HG02870 (cell line): ENCODE data around the gene FOXN3.

Experiments
- ATAC-seq: cut with Tn5 transposase; IDR thresholded peaks from one replicate; pipeline ENCODE4 v1.9.1; 2021; ENCODE audit warnings: mild to moderate bottlenecking, moderate library complexity; ENCODE audit not compliant: unreplicated experiment

The FOXN3 gene

DNA sequence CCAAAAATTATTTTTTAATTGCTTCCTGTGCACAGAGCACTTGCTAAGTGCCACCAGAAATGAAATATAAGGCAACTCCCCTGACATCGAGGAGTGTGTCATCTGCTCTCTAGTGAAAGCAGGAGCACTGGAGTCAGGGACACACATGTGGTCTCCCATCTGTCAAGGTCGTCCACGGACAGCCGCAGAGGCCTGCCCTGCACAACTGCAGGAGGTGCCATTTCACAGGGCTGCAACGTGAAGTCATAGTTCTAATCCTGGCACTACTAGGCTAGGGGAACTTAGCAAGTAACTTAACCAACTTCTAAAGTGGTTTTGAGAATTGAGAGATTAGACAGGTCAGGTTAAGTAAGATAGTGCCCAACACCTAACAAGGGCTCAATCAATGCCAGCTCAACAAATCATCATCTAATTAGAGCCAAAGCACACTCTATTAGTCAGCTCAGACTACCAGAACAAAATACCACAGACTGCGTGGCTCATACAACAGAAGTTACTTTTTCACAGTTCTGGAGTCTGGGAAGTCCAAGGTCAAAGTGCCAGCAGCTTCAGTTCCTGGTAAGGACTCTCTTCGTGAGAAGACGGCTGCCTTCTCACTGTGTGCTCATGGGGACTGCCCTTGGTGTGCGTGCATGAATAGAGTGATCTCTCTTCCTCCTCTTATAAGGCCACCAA is 30.7 kb downstream of the FOXN3 start:
- ATAC-seq = no peak

DNA sequence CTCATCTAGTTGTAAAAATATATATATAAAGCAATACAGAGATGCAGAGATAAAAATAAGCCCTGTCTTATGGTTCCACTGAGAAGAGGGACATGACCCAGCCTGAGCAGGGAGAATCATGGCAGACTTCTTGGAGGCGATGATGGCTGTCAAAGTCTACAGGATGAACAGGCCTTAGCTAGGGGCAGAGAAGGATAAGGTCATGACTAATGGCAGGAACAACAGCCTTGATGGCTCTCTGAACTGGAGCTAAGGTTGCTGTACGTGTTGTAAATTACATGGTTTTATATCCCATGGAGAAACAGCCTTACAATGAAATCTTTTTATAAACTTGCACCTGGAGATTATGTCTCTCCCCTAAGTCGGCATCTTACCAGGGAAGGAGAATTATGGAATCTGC is 32.4 kb downstream of the FOXN3 start:
- ATAC-seq = no peak

DNA sequence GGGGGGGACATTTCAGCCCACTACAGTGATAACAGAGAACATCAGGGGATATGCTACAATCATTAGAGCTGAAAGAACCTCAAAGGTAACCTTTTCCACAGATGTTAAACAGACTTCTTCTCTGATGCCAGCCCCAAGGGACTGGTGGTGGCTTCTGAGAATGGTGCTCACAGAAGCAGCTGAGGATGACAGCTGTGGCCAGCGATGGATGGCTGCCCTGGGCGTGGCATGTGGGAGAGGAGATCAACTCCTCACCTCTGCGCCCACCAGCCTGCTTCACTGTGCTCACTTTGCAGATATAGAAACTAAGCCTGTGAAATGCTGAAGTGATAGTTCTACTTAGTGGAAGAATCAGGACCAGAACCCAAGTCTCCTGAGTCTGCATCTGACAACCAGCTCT is 33.0 kb downstream of the FOXN3 start:
- ATAC-seq = peak; percentile 62

DNA sequence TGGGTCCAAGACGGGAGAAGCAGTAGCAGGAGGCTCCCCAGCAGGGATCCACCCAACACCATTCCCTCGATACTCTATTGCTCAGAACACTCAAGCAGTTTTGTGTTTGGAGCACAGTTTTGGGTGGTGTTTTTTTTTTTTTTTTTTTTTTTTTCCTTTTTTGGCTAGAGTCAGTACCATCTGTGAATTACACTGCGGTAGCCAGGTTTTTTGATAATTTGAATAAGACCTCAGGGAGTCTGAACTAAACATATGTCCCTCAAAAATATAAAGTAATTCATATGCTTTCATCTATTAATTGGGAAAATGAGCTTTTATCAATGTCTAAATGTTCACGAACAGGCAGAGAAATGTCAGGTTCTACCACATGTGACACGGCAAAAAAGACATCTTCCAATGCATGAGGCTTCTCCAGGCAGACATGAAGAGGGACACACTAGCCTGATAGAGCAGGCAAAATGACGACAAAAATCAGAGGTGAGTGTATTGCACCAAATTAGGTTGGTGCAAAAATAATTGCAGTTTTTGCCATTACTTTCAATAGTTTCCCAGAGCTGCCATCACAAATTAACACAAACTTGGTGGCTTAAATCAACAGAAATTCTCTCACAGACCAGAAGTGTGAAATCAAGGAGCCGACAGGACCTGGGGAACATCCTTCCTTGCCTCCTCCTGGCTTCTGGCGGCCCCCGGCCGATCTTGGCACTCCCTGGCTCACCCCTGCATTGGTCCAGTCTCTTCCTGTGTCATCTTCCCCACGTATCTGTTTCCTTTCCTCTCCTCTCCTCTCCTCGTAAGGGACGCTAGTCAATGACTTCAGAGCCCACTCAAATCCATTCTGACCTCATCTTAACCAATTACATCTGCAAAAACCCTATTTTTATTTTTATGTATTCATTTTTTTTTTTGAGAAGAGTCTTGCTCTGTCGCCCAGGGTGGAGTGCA is 33.9 kb downstream of the FOXN3 start:
- ATAC-seq = no peak

DNA sequence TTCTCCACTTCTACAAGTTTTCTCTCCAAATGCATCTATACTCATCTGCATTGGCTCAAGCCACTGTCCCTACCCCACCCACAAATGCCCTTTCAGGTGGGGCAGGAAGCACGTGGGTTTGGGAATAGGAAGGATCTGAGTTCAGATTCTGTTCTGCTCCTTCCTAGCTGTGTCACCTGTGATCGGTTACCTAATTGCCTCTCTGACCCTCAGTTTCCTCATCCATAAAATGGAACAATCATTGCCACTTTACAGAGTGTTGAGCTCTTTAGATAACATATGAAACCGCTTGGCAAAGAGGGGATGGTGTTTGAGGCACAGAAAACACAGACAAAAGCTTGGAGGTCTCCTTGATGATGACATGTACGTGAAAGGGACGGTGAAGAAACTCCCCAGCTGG is 34.5 kb downstream of the FOXN3 start:
- ATAC-seq = no peak

DNA sequence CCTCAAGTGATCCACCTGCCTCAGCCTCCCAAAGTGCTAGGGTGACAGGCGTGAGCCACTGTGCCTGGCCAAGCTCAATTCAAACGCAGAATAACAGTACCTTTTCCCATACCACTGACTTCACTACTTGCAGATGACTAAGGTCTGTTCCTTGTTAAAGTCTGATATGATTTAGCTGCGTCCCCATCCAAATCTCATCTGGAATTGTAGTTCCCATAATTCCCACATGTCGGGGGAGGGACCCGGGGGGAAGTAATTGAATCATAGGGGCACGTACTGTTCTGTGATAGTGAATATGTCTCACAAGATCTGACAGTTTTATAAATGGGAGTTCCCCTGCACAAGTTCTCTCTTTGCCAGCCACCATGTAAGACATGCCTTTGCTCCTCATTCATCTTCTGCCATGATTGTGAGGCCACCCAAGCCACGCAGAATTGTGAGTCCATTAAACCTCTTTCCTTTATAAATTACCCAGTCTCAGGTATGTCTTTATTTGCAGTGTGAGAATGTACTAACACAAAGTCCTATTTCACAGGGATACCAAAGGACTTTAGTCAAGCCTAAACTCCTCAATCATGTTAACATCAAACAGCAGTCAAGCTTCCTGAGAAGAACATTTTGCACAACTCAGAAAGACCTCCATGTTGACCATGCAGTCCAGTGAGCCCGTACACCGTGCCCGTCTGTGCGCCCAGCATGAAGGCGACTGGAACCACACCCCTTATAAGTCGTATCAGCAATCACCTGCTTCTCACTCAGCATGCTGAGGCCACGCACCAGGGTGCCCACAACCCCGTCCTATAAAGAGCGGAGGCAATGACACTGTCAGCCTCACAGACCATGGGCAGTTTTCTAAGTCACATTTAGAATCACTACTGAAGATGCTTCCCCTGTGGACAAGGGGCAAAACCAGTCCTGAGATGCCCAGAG is 36.9 kb downstream of the FOXN3 start:
- no peak for ATAC-seq

- ATAC-seq = no peak
These were observed 38.0 kb downstream of the FOXN3 start for GRCh38 chr14:89379006-89379405.

DNA sequence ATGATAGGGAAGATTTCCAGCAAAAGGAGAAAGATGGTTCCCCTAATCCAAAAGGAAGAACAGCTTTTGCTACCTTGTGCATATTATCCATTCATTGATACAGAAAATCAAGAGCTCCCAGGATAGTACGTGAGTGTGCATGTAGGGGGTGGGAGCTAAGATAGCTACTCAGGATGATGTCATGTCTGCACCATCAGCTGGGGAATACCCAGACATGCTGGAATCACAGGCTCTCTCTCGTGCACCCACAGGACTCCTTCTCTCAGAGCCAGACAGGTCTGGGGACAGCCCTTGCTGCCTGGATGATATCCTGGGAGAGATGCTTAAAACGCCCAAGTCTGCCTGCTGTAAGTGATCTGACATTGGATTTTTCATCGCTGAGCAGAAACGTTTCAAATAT is 38.9 kb downstream of the FOXN3 start:
- peak; percentile 91 for ATAC-seq

DNA sequence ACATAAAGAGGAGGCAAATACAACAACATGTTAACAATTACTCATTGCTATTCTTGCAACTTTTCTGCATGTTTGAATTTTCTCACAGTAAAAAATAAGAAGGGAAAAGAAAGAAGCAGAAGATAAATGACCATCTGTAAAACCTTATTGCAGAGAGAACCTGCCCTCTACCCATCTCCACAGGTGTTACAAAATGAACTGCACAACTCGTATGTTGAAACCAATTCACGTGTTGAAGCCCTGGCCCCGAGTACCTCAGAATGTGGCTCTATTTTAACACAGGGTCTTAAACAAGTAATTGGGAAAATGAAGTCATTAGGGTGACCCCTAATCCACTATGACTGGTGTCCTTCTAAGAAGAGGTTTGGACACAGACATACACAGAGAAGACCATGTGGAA is 39.5 kb downstream of the FOXN3 start:
- ATAC-seq = no peak

GRCh38 chr14:89374908-89375307 is 42.1 kb downstream of the FOXN3 start:
- ATAC-seq = no peak

DNA sequence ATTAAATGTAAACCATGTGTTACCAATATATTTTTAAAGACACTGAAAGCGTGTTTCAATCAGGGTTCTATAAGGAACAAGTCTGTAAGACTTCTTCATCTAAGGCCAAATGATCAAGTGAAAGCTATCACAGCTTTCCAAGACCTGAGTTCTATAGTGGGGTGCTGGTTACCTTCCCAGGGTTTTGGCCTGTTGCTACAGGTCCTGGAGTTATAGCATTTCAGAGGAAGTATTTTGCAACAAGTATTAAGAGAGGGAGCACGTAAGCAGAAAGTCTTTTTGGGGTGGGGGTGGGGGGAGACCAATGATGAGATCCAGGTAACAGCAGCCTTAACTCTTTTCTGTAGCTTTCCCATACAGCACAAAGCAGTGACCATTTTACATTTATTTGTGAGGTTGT is 43.8 kb downstream of the FOXN3 start:
- ATAC-seq = no peak

GRCh38 chr14:89372512-89372883 is 44.5 kb downstream of the FOXN3 start:
- ATAC-seq = no peak

DNA sequence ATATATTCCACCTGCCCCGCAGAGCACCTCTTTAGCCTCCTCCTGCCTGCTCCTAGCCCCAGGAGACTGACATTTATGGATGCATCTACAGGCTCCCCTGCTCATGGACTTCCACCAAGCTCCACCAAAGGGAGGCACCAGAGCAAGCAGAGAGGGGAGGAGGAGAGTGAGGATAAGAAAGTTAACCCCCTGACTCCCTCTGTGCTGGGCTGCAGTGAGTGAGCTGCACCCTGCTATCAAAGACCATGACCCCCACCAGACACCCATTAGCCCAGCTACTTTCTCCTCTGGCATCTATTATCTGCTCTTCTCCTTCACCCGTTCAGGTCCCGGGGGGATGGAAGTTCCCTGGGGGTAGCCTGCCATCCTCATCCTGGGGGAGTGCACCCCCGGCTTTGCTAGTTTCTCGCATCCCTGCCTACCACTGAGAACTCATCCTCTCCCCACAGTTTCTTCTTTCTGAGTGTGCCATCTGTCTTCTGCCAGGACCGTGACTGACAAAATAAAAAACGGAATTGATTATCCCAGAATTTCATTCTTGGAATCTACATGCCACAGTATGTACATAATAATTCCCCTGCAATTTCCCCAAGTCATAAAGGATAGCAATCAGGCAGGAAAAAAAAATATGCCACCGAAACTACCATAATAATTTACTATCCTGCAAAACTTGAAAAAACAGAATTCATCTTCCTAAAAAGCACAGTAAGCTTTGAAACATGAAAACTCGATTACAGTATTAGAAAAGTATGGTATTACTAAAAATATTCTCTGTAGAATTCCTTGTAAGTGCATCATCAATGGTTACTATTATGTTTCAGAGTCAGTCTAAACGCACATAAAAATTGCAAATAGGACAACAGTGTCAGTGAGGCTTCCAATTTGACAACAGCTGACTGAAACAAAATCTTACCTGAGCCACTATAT is 45.2 kb downstream of the FOXN3 start:
- no peak for ATAC-seq

GRCh38 chr14:89370781-89371180 is 46.3 kb downstream of the FOXN3 start:
- no peak for ATAC-seq

DNA sequence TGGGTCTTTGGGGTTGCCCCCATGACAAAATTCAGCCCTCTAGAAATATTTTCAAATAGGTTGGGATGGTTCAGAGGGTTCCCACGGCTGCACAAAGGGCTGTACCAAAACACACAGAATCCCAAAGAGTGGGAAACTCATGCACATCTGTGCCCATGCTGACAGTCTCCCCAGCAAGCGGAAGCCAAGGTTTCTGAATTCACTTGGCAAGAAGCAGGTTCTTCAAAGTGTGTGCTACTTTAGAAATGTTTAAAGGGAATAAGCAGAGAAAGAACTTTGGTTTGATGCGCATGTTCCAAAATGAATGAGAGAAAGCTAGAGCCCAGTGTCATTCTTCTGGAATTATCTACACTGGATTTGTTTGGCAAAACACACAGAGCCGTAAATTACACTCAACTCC is 46.7 kb downstream of the FOXN3 start:
- ATAC-seq = no peak

GRCh38 chr14:89369656-89370055 is 47.4 kb downstream of the FOXN3 start:
- no peak for ATAC-seq

GRCh38 chr14:89368490-89369477 is 48.2 kb downstream of the FOXN3 start:
- ATAC-seq = no peak

- no peak for ATAC-seq
These were observed 49.3 kb downstream of the FOXN3 start for GRCh38 chr14:89367779-89368120.
